HG03565 (cell line): ENCODE measurements around the gene ABL1.

Experiments used
- ATAC-seq: cut with Tn5 transposase; IDR thresholded peaks from one replicate; pipeline ENCODE4 v1.9.1; 2021; ENCODE audit warnings: mild to moderate bottlenecking, moderate library complexity; ENCODE audit not compliant: unreplicated experiment

Gene ABL1

DNA sequence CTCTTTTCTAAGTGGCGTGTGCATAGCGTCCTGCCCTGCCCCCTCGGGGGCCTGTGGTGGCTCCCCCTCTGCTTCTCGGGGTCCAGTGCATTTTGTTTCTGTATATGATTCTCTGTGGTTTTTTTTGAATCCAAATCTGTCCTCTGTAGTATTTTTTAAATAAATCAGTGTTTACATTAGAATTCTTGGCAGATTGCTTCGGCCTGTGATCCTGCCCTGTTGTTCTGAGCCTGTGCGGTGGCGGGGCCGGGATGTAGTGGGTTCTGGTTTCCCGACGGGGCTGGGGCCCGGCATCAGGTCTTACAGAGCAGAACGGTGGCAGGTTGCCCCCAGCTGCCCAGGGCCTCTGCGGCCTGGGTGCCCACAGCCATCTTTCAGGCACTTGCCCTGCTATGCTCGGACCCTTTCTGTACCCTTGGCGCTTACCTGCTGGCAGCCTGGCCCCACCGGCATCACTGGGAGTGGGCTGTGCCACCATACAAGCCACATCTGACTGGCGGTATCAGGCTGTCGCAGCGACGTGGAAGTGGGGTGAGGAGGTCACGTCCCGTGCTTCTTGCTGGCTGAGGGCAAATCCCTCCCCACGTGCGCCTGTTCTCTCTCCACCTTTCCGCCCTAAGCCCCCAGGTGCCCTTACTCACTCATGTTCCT lies 52.6 kb downstream of the ABL1 start:
- no peak for ATAC-seq

DNA sequence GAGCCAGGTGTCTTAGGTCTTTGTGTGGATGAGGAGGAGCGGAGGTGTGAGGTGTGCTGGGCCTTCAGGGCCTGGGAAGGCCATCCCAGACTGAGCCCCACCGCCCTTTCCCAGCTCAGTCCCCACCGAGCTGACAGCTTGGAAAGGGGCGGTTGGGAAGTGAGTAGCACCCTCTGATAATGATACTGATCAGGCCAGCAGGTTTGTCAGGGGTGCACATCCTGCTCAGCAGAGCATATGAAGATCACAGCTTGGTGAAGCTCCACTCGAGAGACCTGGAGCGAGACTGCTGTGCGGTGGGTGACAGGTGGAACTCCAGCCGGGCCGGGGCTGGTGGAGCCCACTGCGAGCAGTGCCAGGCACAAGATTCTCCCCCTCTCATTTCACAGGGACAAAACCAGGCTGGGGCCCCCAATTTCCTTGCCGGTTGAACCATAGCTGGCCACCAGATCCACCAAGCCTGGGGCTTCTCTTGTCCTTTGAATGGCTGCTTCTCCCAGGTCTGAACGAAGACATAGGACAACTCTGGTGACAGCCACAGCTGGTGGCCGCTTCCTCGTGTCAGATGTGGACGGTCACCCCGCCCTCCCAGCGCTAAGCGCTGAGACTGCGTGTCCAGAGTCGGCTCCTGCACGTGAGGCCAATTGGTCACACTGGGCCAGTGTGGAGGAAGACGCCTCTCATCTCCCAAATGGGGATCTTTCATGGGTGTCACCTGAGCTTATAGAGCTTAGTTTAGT lies 53.3 kb downstream of the ABL1 start:
- no peak for ATAC-seq

DNA sequence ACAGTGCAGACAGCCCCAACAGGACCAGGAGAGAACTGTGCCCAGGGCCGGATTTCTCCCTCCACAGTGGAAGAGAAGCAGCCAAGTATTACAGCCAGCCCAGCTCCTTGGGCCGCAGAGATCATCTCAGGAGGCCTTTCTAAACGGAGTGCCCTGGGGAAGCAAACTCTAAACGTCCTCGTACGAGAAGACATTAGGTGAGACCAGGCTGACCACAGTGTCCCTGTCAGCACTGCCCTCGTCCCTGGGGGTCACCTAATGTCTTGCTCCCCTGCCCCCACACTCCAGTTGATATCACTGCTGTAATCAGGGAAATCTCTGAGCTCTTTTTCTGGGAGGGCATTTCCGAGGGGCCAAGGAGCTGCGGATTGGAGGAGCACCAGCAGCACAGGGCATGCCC lies 55.1 kb downstream of the ABL1 start:
- ATAC-seq, result no peak

DNA sequence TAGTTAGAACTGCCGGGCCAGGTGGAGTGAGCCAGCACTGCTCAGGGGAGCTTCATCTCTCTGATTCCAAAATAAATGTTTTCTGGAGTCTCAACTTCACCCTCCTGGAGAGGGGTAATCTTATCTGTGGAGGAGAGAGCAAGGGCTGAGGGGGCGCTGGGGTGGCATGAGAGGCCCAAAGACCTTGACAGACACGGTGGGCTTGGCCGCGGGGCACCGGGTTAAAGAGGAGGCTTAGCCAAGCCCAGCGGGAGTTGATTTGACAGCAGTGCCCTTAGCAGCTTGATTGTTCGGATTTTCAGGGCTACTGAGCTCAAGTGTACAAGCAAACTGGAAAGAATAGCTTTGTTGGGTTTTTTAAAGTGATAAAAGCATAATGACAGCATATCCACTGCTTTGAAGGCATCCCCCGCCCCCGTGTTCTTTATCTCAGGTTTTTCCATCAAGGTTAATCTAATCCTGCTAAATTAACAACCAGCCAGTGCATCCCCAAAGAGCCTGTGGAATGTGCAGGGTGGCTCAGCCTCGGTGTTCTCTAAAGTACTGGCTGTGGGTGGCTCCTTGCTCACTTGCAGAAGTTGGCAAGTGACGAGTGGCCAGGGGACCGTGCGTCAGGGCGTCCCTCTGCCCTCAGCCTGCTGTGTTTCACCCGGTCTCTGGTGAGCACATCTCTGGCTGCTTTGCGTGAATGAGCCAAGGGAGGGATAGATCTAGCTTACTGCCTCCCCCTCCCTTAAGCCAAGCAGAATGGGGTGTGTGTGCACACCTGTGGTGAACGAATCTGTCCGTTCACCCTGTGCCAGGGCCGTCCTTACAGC lies 56.0 kb downstream of the ABL1 start:
- ATAC-seq, result no peak

DNA sequence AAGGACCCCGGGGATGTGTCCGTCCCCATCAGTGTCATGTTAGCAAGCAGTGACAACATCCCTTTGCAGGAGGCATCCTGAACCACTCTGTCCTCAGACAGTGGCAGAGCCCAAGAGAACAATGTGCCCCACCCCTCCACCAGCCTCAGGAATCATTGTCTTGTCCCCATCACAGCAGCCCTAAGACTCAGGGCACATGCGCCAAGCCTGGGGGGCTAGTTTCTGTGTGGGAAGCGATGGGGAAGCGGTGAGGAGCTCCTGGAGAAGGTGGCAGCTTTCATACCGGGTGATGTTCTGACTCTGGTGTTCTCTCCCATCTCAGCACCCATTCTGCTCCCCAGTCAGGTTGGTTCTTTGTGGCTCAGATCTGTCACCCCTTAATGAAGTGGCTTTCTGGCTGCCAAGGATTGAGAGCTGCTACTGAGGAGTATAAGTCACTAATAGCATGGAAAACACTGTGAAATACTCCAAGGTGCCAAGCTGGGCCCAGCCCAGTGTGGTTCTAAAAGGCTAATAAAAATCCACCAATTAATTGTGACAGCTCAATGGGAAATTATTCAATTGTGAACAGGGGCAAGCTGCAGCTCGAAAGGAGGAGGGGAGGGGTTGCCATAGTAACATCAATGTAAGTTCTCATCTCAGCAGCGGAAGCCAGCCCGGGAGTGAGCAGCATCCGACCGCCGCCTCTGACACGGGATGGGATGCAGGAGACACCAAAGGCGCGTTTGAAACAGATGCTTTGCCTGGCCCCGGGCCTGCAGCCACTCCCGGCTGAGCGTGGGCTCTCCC lies 56.8 kb downstream of the ABL1 start:
- ATAC-seq, result no peak

DNA sequence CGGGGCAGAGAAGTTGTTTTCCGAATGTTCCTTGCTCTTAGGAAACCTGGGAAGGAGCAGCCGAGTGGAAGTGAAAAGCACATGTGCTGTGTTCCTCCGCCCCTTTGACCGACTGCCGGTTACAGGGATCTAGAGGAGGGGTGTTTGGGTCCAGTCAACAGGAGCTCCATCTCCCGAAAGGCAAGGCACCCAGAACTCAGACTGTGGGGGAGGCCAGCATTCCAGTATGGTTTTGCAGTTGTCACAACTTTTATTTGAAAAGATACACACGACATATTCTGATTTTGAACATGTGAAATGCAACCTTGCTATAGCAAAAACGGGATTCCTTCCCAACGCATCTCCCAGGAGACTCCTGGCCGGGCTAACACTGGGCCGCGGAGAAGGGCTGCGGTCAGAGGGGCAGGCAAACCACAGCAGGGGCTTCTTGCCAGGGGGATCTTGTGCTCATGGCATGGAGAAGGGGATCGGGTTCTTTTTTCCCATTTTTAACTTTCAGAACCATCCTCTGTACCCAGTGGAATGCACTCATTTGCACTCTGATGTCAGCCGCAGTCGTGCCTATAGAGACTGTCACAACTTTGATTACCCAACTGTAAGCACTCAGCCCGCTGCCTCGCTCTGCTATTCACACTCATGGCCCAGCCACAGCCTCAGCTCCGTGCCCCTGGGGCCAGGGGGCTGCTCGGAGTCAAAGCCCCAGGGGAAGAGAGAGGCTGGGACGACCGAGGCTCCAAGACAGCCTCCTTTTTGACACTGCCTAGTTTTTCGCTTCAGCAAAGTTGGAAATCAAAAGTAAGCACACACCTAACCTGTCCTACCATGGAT lies 57.6 kb downstream of the ABL1 start:
- no peak for ATAC-seq

DNA sequence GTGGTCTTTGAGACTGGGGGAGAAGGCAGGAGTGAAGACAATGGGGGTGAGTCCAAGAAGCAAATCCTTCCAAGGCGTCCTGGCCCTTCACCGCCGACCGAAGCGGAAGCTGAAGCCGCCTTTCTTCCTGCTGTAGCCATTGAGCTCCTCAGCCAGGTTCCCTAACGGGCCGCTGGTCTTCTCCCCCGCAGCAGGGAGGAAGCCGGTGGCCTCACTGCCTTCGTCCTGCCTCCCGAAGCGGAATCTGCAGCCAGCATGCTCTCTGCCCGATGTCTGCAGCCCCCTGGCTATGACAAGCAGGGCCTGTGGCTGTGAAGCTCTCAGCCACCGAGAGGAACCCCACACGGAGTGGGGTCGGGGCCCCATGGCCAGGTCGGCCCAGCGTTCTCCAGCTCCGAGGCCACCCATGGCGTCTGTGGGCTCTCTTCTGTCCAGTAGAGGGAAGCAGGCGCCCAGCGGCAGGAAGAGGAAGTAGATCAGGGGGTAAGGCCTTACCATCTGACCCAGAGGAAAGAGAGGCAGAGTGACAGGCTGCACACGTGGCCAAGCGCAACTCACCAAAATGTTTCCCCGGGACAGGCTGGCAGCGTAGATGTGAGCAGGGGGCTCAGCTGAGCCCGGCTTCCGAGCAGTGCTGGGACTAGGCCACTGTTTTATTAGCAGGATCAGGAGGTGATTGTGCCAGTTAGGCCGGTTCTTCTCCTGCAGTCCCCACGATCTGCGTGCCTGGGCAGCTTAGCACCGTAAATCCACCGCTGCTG lies 58.5 kb downstream of the ABL1 start:
- ATAC-seq, result no peak

DNA sequence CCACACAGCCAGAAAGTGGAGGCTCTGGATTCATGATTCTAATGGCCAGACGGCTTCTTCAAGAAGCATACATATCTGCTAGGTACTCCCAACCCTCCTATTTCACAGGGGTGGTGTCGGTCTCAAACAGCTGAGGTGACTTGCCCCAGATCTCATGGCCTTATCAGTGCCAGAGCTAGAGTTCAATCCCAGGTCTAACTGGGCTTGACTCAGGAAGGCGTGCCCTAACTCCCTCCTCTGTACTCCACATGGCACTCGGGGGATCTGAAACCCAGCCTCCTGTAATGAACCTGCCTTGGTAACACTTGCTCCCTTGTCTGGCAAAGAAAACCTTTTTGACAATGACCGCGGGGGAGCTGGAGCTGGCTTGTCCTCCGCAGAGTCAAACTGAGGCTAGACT lies 59.5 kb downstream of the ABL1 start:
- no peak for ATAC-seq

DNA sequence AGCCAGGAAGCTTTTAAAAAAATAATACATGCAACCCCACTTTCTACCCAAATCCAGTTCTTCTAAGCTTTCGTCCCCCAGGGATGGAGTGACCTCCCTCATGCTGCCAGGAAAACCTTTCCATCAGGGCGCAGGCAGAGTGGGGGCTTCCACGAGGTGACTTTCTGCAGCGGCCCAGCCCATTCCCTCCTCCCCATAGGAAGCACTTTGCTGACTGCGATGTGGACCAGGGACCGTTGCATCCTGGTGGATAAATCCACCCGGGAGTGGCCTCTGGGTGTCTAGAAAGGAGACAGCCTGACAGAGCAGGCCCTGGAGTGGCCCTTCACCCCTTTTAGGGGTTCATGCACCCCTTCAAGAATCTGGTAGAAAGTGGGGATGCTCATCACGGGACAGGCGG lies 60.0 kb downstream of the ABL1 start:
- ATAC-seq, result no peak

DNA sequence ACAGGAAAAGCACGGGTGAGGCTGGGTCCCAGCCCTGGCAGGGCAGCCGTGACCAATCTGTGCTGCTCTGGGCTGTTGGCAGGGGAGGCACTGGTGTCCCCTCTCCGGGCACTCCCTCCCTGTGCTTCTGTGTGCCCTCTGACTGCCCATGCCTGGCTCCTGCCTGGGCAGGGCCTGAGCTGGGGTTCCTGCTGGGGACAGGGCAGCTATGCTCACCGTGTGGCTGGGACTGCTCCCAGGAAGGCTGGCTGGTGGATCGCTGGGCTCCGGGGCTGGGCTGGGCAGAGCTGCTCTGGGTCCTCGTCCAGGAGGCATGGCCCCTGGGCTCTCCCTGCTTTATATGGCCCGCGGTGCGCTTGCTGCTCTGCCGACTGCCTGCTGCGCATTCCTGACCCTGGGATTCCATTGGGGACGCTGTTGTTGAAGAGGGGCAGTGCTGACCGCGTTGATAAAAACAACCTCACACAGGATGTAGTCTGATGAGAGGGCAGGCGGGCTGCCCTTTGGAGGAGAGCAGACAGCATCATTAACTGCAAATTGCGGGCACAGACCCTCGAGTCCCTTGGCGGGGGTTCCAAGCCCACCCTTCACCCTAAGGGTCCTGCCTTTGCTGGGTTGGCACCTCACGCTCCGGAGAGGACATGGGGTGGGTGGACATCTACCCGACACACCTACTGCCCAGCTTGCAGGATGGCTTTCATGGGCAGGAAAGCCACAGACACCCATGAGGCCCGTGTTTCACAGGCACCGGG lies 60.6 kb downstream of the ABL1 start:
- ATAC-seq, result no peak

DNA sequence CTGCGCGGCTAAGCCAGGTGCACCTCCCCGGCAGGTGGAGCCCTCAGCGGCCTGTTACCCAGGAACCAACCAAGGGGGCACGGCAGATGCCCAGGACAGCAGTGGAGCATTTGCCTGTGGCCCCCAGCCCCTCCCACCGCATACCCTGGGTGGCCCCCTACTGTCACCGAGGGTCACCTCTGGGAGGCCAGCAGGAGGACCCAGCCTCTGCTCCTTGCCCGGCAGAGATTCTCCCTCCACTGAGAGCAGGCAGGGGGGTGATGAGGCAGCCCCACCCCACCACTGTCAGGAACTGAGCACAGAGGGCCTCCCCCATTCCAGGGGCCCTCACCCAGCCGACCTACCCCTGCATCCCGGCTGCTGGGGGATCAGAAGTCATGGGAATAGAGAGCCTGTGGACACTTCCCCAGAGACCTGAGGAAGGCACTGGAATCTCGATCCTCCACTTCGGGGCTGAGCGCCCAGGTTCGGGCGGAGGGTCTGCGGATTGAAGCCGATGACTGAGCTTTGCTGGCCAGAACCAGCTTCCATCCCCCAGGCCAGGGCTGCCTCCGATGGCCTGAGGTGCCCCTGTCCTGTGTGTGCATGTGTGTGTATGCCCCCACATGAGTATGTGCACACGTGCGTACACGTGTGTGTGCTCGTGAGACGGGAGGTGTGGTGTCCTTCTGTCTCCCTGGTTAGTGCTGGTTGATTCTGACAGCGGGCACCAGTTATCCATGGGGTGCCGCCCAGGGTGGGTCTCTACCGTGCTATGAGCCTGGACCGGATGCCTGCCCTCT lies 61.4 kb downstream of the ABL1 start, which contains the start of gene QRFP:
TSS of gene QRFP (minus strand) at position 580 of the 782 bp plus-strand sequence. CDS start 2,974 bp downstream, outside the sequence.
- no peak for ATAC-seq

DNA sequence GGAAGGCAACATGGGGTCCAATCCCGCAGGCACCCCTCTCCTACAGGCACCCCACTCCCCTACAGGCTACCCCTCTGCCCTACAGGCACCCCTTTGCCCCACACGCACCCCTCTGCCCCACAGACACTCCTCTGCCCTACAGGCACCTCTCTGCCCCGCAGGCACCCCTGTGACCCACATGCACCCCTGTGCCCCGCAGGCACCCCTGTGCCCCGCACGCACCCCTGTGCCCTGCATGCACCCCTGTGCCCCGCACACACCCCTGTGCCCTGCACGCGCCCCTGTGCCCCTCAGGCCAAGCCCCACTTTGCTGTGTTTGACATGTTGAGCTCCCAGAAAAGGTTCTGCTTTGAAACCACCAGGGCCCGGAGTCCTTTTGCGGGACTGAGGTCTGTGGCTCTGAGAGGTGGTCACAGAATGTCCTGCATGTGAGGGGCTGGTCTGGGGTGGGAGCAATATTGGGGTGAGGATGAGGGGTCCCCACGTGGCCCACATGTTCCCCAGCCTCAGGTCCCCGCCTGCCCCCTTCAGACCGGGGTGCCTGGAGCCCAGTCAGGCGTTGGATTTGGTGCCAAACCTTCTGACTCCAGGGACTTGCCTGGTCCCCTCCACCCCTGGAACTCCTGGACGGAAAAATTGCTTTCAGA lies 62.2 kb downstream of the ABL1 start:
- no peak for ATAC-seq

DNA sequence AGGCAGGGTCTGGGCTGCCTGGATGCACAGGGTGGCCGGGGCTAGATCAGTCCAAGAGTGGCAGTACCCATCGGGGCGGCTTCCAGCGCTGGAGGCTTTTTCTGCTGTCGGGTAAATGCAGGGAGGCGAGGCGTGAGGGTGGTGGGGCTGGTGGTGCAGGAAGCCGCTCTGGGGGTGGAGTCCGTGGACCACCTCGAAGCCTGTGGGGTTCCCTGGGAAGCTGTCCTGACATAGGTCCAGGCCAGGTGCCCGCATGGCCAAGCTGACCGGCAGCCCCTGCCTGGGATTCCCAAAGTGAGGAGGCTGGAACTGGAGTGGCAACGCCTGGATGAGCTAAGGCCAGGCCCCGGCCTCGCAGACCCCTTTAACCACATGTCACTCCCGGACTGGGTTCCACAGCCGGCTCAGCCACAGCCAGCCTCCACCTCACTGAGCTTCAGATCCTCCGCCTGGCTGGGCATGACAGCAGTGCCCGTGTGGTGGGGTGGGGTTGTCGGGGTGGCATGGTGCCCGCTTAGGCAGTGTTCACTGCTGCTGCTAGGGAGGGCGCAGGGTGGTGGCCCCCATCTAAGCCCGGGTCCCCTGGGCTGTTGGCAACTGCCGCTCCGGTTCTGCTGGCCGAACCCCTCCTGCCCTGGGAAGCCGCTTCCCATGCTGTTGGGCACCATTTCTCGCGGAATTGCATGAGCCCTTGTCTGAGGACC lies 62.9 kb downstream of the ABL1 start:
- ATAC-seq, result no peak

DNA sequence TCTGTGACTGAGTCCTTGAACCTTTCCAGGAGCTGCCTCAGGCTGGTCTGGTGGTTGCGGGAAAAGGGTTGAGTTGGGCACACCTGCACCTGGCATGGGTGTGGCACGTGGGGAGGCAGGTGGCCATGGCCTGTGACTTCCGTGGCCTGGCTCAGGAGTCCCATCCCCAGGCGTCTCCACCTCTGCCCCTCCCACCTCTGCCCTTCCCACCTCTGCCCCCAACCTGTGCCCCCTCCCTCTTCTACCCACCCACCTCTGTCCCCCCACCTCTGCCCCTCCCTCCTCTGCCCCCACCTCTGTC lies 63.4 kb downstream of the ABL1 start:
- no peak for ATAC-seq

DNA sequence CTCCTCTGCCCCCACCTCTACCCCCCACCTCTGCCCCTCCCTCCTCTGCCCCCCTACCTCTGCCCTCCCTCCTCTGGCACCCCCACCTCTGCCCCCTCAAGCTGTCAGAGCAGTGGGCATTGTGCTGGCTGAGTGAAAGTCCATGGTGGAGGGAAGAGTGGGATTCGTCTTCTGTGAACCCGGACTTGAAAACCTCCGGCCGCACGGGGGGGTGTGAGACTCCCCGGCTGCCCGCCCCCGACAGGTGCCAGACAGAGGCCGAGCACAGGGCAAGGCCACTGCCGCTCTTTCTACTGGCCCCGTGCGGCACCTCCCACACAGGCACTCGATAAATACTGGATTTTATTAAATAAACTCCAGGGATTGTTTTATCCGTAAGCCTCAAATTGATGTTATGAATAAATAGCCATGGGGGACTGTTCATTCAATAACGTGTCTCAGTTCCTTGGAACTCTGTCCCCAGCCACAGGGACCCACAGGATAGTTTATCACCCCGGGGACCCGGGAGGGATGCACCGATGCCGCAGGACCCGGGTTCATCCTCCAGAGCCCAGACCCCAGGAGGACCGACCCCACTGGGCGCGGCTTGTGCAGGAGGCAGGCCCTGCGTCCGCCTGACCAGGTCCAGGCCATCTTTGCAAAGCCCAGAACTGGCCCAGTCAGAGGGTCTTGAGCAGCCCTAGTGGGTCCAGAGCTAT lies 64.1 kb downstream of the ABL1 start:
- ATAC-seq, result no peak

DNA sequence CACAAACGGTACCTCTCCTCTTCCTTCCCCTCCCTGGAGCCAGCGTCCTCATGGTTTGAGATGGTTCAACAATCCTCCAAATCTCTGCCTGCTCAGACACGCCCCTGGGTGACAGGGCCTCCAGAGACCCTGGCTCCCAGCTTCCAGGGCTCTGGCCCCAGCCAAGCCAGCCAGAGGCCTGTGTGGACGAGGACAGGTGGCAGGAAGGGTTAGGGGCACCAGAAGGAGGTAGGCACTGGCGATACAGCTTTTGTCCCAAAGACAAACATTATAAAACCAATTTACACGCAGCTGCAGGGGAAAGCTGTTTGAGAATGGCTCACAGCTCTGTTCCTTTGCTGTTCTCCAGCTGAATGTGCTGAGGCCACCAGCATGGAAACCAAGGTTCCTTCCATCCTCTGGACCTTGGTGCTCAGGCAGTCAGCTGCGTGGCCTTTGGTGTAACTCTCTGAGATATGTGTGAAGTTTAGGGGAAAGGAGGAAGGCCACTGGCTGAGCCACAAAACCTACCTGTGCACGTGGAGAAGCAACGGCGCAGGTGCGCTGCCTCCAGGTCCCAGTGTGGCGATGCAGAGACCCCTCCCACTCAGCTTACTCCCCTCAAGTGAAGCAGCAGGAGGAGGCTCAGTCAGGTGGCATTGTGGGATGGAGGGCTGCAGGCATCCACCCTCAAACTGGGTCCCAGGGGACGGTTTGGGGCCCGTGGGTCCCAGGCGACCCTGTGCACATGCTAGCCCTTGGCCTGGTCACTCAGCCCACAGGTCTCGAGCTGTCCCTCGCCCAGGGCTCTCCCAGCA lies 65.8 kb downstream of the ABL1 start:
- ATAC-seq, result no peak
